SK-N-SH (cell line): ENCODE results near the gene STAC3.

Experiments
- EZH2phosphoT487 ChIP-seq: fragments of 200-600 bp; sonication (generic); IDR thresholded peaks from 2 replicates; pipeline ENCODE4 v1.6.1; 2017; ENCODE audit warnings: low read depth, mixed run types, mild to moderate bottlenecking, antibody characterized with exemption, moderate library complexity, borderline replicate concordance
- JUND ChIP-seq: IDR thresholded peaks from 2 replicates; pipeline ENCODE4 v1.4.0; 2012
- RFX5 ChIP-seq: IDR thresholded peaks from 2 replicates; pipeline ENCODE4 v1.6.1; 2012; ENCODE audit warnings: mild to moderate bottlenecking, improper control_type of control experiment, low read length

- TF ChIP-seq JUND (no peak), RFX5 (no peak), EZH2phosphoT487 (no peak)
Observed at GRCh38 chr12:57263096-57263495, 12.1 kb upstream of the STAC3 start.
